Breast epithelium (tissue), 4 donors: ENCODE measurements around the gene MX2. TPM values are rescaled to one million over a fixed set of nuclear protein-coding genes. Genes with fewer than 3 reads are reported as not detected.

Experiments used
- DNase-seq, 2 donors: peaks; one replicate each; pipeline ENCODE4 v3.0.0-alpha.2; 2019; ENCODE audit warnings: low spot score in 2 of 2
- H3K27ac ChIP-seq, 2 donors: fragments of 200-600 bp; sonication (generic) in 1 of 2; one replicate each; pipeline ENCODE4 v1.5.1; 2016 to 2019; ENCODE audit warnings: mild to moderate bottlenecking in 1 of 2
- H3K27me3 ChIP-seq, 2 donors: fragments of 200-600 bp; sonication (generic) in 1 of 2; one replicate each; pipeline versions ENCODE4 v1.5.1 to v1.6.0; 2017 to 2019; ENCODE audit warnings: control low read depth in 1 of 2, mild to moderate bottlenecking in 1 of 2
- H3K36me3 ChIP-seq: fragments of 200-600 bp; one replicate; pipeline ENCODE4 v1.5.1; 2019
- H3K4me1 ChIP-seq, 2 donors: fragments of 200-600 bp; sonication (generic); one replicate each; pipeline ENCODE4 v1.5.1; 2016 to 2019; ENCODE audit warnings: control low read depth in 1 of 2
- H3K4me3 ChIP-seq, 3 donors: fragments of 200-600 bp; sonication (generic); 1 replicate in 2 of 3; 2 replicates in 1 of 3; pipeline ENCODE4 v1.5.1; 2016 to 2019; ENCODE audit warnings: mild to moderate bottlenecking in 3 of 3, moderate library complexity in 2 of 3
- H3K9me3 ChIP-seq, 2 donors: fragments of 200-600 bp; sonication (generic) in 1 of 2; one replicate each; pipeline ENCODE4 v1.5.1; 2016 to 2019; ENCODE audit warnings: control low read depth in 1 of 2
- CTCF ChIP-seq, 3 donors: fragments of 450-650 bp; IDR thresholded peaks; one replicate each; pipeline ENCODE4 v1.5.1; 2016 to 2017; ENCODE audit warnings: antibody characterized with exemption in 3 of 3, mild to moderate bottlenecking in 3 of 3, moderate library complexity in 3 of 3
- POLR2A ChIP-seq: fragments of 450-650 bp; IDR thresholded peaks from one replicate; pipeline ENCODE4 v1.6.1; 2016; ENCODE audit warnings: antibody characterized with exemption, mild to moderate bottlenecking, moderate library complexity
- POLR2AphosphoS5 ChIP-seq, 3 donors: sonication (generic); formaldehyde crosslinking; IDR thresholded peaks; one replicate each; pipeline ENCODE4 v1.6.1; 2017; ENCODE audit warnings: antibody characterized with exemption in 3 of 3
- intact Hi-C: fragments of 100-400 bp; cut with DNase I; formaldehyde crosslinking; loops from one replicate; pipeline ENCODE4 v1.15.1; 2023; ENCODE audit warnings: low total_unique reads
- total RNA-seq, 3 donors: library from RNA; depleted of rRNA; stranded (reverse); fragments of >200 nt; gene quantifications; one replicate each; pipeline ENCODE4 v1.1.0, GENCODE V29; 2016

MX2 gene
- total RNA-seq, 3 donors from 2014 or later: 8.9 to 31.5 (median 29.4) TPM

GRCh38 chr21:41425954-41426675, 64.3 kb downstream of the MX2 start, which contains the start of gene MX1:
TSS of gene MX1 (plus strand) at chr21:41426239. CDS start at chr21:41432071, 5,832 bp downstream.
- H3K27me3 ChIP-seq: no peaks in the 10 kb centered on the region
- peak; percentile 55 to 76 (median 62) for TF ChIP-seq POLR2AphosphoS5 (IDR thresholded peaks at IDR 0.05)
- no peak for TF ChIP-seq CTCF (IDR thresholded peaks at IDR 0.05)
- peak; percentile 33 for TF ChIP-seq POLR2A
- no peaks in the 10 kb centered on the region for H3K4me1 ChIP-seq
- no peaks in the 10 kb centered on the region for H3K36me3 ChIP-seq
- H3K27ac ChIP-seq: peak within 1 kb of the TSS; percentile 29 to 80
- intact Hi-C loops: no loop called here
- no peaks in the 10 kb centered on the region for H3K9me3 ChIP-seq
- DNase-seq: peak; percentile 60 to 82
- peak within 1 kb of the TSS; percentile 70 to 80 (median 74) for H3K4me3 ChIP-seq

- no peak for DNase-seq
- TF ChIP-seq CTCF (IDR thresholded peaks at IDR 0.05): no peak
- no peak for TF ChIP-seq POLR2AphosphoS5 (IDR thresholded peaks at IDR 0.05)
- TF ChIP-seq POLR2A: no peak
- Histone ChIP-seq H3K9me3 (no peaks in the 10 kb centered on the region), H3K4me1 (no peaks in the 10 kb centered on the region), H3K27me3 (no peaks in the 10 kb centered on the region), H3K27ac (peak overlapping the region; percentile 29 to 80), H3K4me3 (peak overlapping the region; percentile 70 to 80 (median 74)), H3K36me3 (no peaks in the 10 kb centered on the region)
- intact Hi-C loops: no loop called here
These were observed 65.0 kb downstream of the MX2 start for GRCh38 chr21:41426676-41427404.

GRCh38 chr21:41427556-41427955, 65.7 kb downstream of the MX2 start:
- H3K4me3 ChIP-seq: no peak overlapping the region
- H3K9me3 ChIP-seq: no peaks in the 10 kb centered on the region
- TF ChIP-seq POLR2A: no peak
- no peak for TF ChIP-seq POLR2AphosphoS5 (IDR thresholded peaks at IDR 0.05)
- no peak for TF ChIP-seq CTCF (IDR thresholded peaks at IDR 0.05)
- no peaks in the 10 kb centered on the region for H3K4me1 ChIP-seq
- no peaks in the 10 kb centered on the region for H3K36me3 ChIP-seq
- DNase-seq: no peak
- H3K27ac ChIP-seq: no peak overlapping the region
- no peaks in the 10 kb centered on the region for H3K27me3 ChIP-seq
- intact Hi-C loops: no loop called here

GRCh38 chr21:41428311-41428710, 66.5 kb downstream of the MX2 start:
- intact Hi-C loops: no loop called here
- TF ChIP-seq POLR2AphosphoS5 (IDR thresholded peaks at IDR 0.05) (no peak), CTCF (IDR thresholded peaks at IDR 0.05) (no peak), POLR2A (no peak)

GRCh38 chr21:41428847-41429246, 67.0 kb downstream of the MX2 start:
- TF ChIP-seq CTCF (IDR thresholded peaks at IDR 0.05) (no peak), POLR2A (no peak), POLR2AphosphoS5 (IDR thresholded peaks at IDR 0.05) (no peak)
- Histone ChIP-seq H3K4me1 (no peaks in the 10 kb centered on the region), H3K27ac (no peak overlapping the region), H3K9me3 (no peaks in the 10 kb centered on the region), H3K27me3 (no peaks in the 10 kb centered on the region), H3K36me3 (no peaks in the 10 kb centered on the region), H3K4me3 (no peak overlapping the region)
- DNase-seq: no peak
- intact Hi-C loops: no loop called here

More at GRCh38 chr21:41428311-41428710, 66.5 kb downstream of the MX2 start:
- no peak for DNase-seq
- H3K9me3 ChIP-seq: no peaks in the 10 kb centered on the region
- H3K27ac ChIP-seq: no peak overlapping the region
- no peaks in the 10 kb centered on the region for H3K4me1 ChIP-seq
- H3K27me3 ChIP-seq: no peaks in the 10 kb centered on the region
- H3K36me3 ChIP-seq: no peaks in the 10 kb centered on the region
- H3K4me3 ChIP-seq: no peak overlapping the region
